ENCODE results near the gene ADAM19. TPM values are rescaled to one million over a fixed set of nuclear protein-coding genes. Genes with fewer than 3 reads are reported as not detected.

ADAM19 gene
- total RNA-seq, 1 donor from 2014 or later = 176 TPM

DNA sequence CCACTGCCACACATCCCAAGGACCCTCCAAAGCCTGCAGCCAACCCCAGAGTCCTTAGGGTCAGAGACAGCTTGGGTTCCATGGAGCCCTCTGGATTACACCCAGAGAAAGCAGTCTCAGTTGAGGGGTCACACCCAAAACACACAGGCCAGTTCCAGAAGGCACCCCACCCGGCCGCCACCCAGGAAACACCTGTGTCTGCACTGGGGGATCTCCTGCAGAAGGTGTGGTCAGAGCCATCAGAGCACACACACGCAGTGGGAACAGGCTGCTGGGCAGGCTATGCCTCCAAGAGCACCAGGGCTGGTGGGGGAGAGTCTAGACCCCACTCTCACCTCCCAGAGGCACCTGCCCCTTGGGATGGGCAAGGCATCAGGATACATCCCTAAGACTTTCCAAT, 88.2 kb downstream of the ADAM19 start:
- H3K27me3 Mint-ChIP-seq (ENCODE audit: unreplicated experiment) = peaks cover 3% of the 10 kb centered on the region
- H3K36me3 Mint-ChIP-seq (ENCODE audit: low read depth, unreplicated experiment) = peaks cover 57% of the 10 kb centered on the region
- H3K4me1 Mint-ChIP-seq (ENCODE audit: unreplicated experiment) = no peaks in the 10 kb centered on the region
- H3K27ac Mint-ChIP-seq (ENCODE audit: unreplicated experiment) = no peak overlapping the region
- peak overlapping the region; percentile 78 for H3K4me3 Mint-ChIP-seq (ENCODE audit: unreplicated experiment)
- H3K9me3 Mint-ChIP-seq (ENCODE audit: unreplicated experiment) = no peaks in the 10 kb centered on the region
- DNase-seq (ENCODE audit: low spot score) = no peak
- TF ChIP-seq, protein P1, sequence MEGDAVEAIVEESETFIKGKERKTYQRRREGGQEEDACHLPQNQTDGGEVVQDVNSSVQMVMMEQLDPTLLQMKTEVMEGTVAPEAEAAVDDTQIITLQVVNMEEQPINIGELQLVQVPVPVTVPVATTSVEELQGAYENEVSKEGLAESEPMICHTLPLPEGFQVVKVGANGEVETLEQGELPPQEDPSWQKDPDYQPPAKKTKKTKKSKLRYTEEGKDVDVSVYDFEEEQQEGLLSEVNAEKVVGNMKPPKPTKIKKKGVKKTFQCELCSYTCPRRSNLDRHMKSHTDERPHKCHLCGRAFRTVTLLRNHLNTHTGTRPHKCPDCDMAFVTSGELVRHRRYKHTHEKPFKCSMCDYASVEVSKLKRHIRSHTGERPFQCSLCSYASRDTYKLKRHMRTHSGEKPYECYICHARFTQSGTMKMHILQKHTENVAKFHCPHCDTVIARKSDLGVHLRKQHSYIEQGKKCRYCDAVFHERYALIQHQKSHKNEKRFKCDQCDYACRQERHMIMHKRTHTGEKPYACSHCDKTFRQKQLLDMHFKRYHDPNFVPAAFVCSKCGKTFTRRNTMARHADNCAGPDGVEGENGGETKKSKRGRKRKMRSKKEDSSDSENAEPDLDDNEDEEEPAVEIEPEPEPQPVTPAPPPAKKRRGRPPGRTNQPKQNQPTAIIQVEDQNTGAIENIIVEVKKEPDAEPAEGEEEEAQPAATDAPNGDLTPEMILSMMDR (IDR thresholded peaks at IDR 0.05; ENCODE audit: unreplicated experiment) = no peak

DNA sequence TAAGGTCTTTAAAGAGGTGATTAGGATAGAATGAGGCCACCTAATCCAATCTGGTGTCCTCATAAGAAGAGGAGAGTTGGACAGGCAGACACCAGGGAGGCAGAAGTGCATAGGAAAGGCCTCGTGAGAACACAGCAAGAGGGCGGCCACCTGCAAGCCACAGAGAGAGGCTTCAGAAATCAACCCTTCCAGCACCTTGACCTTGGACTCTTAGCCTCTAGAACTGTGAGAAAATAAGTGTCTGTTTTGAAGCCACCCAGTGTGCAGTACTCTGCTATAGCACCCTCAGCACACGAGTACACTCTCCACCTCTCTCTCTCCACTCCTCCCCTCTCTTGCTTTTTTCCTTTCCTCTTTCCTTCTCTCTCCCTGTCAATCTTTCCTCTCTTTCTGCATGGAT, 88.7 kb downstream of the ADAM19 start:
- no peak for DNase-seq (ENCODE audit: low spot score)
- Mint-ChIP-seq H3K4me3 (ENCODE audit: unreplicated experiment) (no peak overlapping the region), H3K27me3 (ENCODE audit: unreplicated experiment) (peaks cover 3% of the 10 kb centered on the region), H3K36me3 (ENCODE audit: low read depth, unreplicated experiment) (peaks cover 59% of the 10 kb centered on the region), H3K4me1 (ENCODE audit: unreplicated experiment) (no peaks in the 10 kb centered on the region), H3K9me3 (ENCODE audit: unreplicated experiment) (no peaks in the 10 kb centered on the region), H3K27ac (ENCODE audit: unreplicated experiment) (no peak overlapping the region)
- TF ChIP-seq, protein P1 (IDR thresholded peaks at IDR 0.05; ENCODE audit: unreplicated experiment) = no peak

DNA sequence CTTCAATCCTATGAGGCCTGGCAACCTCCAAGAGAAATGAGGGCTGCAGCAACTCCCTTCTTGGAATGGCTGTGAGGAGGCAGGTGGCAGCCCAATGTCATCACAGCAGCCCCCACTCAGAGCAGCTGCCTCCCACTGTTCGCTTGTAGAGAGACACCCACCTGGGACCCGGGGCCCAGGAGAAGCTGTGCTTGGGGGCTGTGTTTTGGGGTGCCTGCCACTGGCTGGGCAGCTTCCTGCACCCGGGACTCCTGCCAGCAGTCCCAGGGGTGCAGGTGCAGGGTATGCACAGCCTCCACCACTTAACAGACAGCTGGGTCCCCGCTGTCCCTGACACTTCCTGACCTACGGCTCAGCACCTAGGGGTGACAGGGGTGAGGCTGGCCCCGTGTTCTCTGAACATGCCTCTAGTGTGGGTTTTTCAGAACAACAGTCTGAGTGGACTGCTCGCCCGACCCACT, 89.3 kb downstream of the ADAM19 start:
- Mint-ChIP-seq H3K9me3 (ENCODE audit: unreplicated experiment) (no peaks in the 10 kb centered on the region), H3K27me3 (ENCODE audit: unreplicated experiment) (peaks cover 5% of the 10 kb centered on the region), H3K4me1 (ENCODE audit: unreplicated experiment) (peaks cover 2% of the 10 kb centered on the region), H3K4me3 (ENCODE audit: unreplicated experiment) (no peak overlapping the region), H3K36me3 (ENCODE audit: low read depth, unreplicated experiment) (peaks cover 59% of the 10 kb centered on the region), H3K27ac (ENCODE audit: unreplicated experiment) (no peak overlapping the region)
- TF ChIP-seq, protein P1 (IDR thresholded peaks at IDR 0.05; ENCODE audit: unreplicated experiment) = no peak
- no peak for DNase-seq (ENCODE audit: low spot score)

DNA sequence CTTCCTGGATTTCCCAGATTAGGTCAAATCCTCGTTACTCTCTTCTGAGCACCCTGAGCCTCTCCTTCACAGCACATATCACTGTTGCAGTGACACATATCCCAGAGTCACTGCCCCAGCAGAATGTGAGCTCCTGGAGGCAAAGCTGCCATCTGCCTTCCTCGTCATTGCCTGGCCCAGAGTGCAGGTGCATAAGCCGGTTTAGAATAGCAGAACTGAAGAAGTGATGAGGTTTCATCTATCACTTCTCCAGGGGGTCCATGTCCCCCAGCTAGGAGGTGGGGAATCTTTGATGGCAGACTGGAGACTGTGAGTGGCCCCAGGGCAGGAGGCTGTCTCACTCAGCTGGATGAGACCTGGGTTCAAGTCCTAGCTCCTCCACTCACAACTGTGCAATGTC, 89.8 kb downstream of the ADAM19 start:
- Mint-ChIP-seq H3K27me3 (ENCODE audit: unreplicated experiment) (peaks cover 6% of the 10 kb centered on the region), H3K36me3 (ENCODE audit: low read depth, unreplicated experiment) (peaks cover 59% of the 10 kb centered on the region), H3K4me3 (ENCODE audit: unreplicated experiment) (no peak overlapping the region), H3K4me1 (ENCODE audit: unreplicated experiment) (peaks cover 3% of the 10 kb centered on the region), H3K9me3 (ENCODE audit: unreplicated experiment) (no peaks in the 10 kb centered on the region), H3K27ac (ENCODE audit: unreplicated experiment) (no peak overlapping the region)
- TF ChIP-seq, protein P1 (IDR thresholded peaks at IDR 0.05; ENCODE audit: unreplicated experiment) = no peak
- no peak for DNase-seq (ENCODE audit: low spot score)

DNA sequence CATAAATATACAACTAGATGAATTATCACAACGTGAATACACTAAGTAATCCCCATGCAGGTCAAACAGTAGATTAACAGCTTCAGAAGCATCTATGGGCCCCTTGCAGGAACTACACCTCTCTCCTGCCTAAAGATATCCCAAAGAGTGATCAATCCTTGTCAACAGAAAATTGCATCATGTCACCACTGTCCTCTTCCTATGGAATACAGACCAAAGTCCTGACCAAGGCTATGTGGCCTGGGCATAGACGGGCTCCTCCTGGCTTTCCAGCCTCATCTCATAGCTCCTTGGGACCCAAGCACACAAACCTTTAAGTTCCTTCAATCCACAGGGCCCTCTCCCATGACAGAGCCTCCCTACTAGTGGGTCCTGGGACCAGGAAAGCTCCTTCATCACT, 90.2 kb downstream of the ADAM19 start:
- no peak overlapping the region for H3K4me3 Mint-ChIP-seq (ENCODE audit: unreplicated experiment)
- no peak for DNase-seq (ENCODE audit: low spot score)
- peaks cover 6% of the 10 kb centered on the region for H3K27me3 Mint-ChIP-seq (ENCODE audit: unreplicated experiment)
- H3K27ac Mint-ChIP-seq (ENCODE audit: unreplicated experiment) = no peak overlapping the region
- TF ChIP-seq, protein P1 (IDR thresholded peaks at IDR 0.05; ENCODE audit: unreplicated experiment) = no peak
- H3K36me3 Mint-ChIP-seq (ENCODE audit: low read depth, unreplicated experiment) = peaks cover 64% of the 10 kb centered on the region
- no peaks in the 10 kb centered on the region for H3K9me3 Mint-ChIP-seq (ENCODE audit: unreplicated experiment)
- peaks cover 3% of the 10 kb centered on the region for H3K4me1 Mint-ChIP-seq (ENCODE audit: unreplicated experiment)
